Activated T-cell treated with anti-CD3 and anti-CD28 coated beads, Interleukin-2, amount 50 U/mL, for 1 hour (primary cell): Measurements from ENCODE around the gene COL6A1.

Experiments
- DNase-seq: peaks from one replicate; pipeline ENCODE4 v3.0.0-alpha.2; 2020

COL6A1 gene

DNA sequence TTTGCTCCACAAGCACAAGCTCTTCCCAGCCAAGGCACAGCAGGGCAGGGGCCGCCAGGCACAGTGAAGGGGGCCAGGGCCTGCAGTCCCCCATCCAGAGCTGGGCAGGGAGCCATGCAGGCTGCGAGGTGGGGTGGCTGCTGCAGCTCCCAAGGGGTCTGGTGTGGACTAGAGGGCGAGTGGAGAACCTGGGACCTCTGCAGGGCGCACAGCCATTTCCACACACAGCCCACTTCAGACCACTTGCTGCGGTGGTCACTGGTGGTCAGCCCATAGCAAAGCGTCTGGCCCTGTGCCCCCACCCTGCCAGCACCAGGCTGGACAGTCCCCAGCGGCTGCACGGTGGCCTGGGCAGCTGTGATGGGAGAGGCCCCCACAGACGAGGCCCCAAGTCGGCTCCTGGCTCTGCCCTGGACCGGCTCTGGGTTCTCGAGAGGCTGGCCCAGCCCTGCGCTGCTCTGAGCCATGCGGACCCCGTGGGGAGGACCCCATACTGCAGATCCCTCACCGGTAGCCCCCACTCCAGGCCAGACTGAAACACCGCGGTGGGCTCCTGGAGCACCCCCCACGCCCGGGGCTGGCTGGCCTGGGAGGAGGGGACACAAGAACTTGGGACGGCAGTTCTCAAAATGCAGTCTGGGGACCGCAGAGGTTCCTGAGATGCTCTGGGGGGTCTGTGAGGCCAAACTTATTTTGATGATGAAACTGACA lies 69.3 kb downstream of the COL6A1 start:
- DNase-seq = no peak

DNA sequence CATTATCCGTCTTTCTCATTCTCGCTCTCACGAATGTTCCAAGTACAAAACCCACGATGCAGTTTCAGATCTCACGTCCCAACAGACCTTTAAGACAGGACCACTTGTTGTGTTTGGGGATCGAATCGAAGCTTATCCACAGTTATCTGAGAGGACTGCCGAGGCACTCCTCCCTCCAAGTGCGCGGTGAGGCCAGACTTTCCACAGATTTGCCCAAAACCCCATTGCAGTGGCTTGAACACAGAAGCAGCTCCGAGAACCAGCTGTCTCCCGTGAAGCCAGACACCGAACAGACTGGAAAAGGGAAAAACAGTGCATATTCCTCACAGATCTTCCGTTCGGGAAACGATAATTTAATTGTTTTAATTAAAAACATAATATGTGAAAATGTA lies 69.8 kb downstream of the COL6A1 start:
- DNase-seq = no peak

DNA sequence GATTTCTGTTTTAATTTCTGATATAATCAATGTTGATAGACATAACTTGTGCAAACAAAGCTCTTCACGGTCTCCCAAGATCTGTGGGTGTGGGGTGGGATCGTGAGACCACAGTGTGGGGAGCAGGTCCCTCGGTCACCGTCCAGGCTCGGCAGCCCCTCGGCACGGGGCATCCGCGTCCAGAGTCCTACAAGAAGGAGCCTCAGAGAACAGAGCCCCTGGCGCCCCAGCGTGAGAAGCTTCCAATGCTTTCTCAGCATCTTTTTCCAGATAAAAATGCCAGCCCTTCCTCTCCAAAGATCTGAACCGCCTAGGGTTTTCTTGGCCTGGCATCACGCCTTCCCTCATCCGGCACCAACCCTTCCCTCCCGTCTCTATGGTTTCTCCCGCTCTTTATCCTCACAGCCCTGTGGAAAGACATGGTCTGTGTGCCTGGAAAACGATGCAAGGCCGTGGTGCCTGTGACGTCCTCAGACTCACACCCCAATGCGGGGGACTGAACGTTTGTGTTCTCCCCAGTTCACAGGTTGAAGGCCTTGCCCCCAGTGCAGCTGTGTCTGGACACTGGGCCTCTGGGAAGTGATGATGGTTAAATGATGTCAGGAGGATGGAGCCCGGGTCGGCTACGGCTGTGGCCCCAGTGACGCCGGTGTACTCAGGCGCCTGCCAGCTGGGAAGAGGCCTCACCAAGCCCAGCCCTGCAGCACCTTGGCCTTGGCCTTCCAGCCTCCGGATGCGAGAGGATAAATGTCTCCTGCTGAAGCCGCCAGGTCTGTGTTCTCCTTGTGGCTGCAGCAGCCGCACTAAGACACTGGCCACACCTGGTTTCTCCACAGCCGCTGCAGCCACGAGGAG lies 70.5 kb downstream of the COL6A1 start:
- no peak for DNase-seq

DNA sequence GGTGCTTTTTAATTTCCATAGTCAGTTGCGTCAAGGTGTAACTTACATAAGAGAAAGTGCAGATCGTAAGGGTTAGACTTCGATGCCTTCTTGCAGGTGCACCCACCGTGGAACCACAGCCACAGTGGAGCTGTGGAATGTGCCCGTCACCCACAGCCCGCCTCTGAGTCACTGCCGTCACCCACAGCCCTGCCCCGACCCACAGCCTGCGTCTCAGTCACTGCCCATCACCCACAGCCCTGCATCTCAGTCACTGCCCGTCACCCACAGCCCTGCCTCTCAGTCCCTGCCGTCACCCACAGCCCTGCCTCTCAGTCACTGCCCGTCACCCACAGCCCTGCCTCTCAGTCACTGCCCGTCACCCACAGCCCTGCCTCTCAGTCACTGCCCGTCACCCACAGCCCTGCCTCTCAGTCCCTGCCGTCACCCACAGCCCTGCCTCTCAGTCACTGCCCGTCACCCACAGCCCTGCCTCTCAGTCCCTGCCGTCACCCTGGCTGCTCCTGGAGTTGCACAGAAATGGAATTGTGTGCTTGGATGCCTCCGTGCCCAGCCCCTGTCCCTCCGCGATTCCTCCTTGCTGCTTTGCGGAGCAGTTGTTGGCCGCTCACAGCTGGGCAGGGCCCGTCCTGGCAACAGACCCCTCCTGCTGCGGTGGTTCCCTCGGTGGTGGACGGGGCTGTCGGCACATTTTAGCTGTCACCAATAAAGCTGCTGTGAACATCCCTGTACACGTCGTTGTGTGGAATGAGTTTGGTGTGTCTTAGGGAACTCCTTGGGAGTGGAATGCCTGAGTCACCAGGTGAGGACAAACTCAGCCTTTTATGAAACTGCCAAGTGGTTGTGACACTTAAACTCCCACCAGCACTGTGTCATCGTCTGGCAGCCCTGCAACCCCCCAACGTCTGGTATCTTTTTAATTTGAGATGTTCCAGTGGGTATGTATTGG lies 71.4 kb downstream of the COL6A1 start:
- no peak for DNase-seq

DNA sequence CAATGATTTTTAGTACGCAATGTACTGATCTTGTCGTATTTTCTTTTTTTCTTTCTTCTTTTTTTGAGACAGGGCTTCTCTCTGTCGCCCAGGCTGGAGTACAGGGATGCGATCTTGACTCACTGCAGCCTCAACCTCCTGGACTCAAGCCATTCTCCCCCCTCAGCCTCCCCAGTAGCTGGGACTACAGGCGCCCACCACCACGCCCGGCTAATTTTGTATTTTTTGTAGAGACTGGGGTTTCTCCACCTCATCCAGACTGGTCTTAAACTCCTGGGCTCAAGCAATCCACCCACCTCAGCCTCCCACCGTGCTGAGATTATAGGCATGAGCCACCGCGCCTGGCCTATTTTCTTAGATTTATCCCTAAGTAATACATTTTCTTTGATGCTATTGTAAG lies 72.5 kb downstream of the COL6A1 start:
- no peak for DNase-seq

DNA sequence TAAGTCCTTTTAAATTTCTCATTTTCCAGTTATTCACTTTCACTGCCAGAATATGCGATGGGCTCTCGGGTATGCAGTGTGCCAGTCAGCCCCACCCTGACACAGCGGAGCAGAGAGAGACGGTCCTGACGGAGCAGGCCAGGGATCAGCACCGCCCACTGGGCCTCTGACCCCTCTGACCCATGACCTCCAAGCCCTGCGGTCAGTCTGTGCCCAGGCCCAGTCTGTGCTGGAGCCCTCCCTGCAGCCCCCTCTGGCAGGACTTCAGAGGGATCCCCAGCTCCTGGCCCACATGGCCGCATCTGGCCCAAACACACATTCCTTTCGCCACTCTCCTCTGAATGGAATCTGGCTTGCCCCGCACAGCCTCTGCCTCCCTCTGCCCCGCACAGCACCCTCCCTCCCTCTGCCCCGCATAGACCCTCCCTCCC lies 72.9 kb downstream of the COL6A1 start:
- no peak for DNase-seq
